ENCODE data around the gene CSNK1G1.
"Not testable (repeated sequence)": the region's sequence is repeated elsewhere in the genome, so short reads cannot be mapped to it uniquely, and the experiment has no call there.

DNA sequence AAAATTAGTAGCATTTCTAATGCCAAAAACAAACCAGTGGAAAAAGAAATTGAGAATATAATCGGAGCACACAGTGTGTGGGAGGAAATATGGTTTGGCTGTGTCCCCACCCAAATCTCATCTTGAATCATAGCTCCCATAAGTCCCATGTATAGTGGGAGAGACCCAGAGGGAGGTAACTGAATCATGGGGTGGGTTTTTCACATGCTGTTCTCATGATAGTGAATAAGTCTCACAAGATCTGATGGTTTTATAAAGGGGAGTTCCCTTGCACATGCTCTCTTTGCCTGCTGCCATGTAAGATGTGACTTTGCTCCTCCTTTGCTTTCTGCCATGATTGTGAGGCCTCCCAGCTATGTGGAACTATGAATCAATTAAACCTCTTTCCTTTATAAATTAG lies 90.8 kb downstream of the CSNK1G1 start:
- not testable (repeated sequence) for TF ChIP-seq EP300 (IDR thresholded peaks at IDR 0.05; ENCODE audit: borderline replicate concordance in 1 of 2, low read depth in 1 of 2, low read length in 1 of 2); POLR2AphosphoS5 (IDR thresholded peaks at IDR 0.05; ENCODE audit: low read depth, low read length)
- TF ChIP-seq, protein P1, sequence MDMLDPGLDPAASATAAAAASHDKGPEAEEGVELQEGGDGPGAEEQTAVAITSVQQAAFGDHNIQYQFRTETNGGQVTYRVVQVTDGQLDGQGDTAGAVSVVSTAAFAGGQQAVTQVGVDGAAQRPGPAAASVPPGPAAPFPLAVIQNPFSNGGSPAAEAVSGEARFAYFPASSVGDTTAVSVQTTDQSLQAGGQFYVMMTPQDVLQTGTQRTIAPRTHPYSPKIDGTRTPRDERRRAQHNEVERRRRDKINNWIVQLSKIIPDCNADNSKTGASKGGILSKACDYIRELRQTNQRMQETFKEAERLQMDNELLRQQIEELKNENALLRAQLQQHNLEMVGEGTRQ (IDR thresholded peaks at IDR 0.05; ENCODE audit: borderline replicate concordance, low read depth, low read length), result not testable (repeated sequence)
- TF ChIP-seq, protein P2, sequence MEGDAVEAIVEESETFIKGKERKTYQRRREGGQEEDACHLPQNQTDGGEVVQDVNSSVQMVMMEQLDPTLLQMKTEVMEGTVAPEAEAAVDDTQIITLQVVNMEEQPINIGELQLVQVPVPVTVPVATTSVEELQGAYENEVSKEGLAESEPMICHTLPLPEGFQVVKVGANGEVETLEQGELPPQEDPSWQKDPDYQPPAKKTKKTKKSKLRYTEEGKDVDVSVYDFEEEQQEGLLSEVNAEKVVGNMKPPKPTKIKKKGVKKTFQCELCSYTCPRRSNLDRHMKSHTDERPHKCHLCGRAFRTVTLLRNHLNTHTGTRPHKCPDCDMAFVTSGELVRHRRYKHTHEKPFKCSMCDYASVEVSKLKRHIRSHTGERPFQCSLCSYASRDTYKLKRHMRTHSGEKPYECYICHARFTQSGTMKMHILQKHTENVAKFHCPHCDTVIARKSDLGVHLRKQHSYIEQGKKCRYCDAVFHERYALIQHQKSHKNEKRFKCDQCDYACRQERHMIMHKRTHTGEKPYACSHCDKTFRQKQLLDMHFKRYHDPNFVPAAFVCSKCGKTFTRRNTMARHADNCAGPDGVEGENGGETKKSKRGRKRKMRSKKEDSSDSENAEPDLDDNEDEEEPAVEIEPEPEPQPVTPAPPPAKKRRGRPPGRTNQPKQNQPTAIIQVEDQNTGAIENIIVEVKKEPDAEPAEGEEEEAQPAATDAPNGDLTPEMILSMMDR (IDR thresholded peaks at IDR 0.05), result not testable (repeated sequence)

All from SK-N-SH (cell line).